HCT116 (cell line): ENCODE results near the gene RAB8A.

ENCODE experiments used
- EGR1 ChIP-seq: IDR thresholded peaks from 2 replicates; pipeline ENCODE4 v1.6.1; 2012; ENCODE audit warnings: low read depth
- POLR2A ChIP-seq: IDR thresholded peaks from 2 replicates; pipeline ENCODE4 v1.7.0; 2011; ENCODE audit warnings: borderline replicate concordance; ENCODE audit not compliant: insufficient read depth, insufficient read length; ENCODE audit errors: extremely low read depth

DNA sequence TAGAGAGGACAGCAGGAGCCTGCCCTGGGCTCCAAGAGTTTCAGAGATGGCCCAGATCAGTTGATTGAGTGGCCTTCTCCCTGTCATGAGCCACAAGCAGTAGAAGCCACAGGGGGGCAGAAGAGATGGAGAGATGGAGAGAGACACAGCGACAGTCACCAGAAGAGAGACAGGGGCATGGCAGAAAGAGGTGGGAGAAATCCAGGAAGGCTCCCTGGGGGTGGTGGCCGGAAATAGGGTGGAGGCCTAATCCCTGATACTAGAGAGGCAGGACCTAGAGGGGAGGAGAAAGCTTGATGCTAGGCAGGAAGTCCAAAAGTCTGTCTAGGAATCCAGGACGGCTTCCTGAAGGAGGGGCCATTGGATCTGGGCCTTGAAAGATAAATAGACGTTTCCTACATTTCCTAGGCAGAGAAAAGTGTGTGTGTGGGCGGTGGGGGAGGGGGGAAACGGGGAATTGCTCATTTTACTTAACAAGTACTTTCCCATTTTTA, 45.0 kb upstream of the RAB8A start:
- TF ChIP-seq EGR1 (no peak), POLR2A (no peak)
